GM19025 (cell line): ENCODE results near the gene TTC32.

Source experiments
- ATAC-seq: cut with Tn5 transposase; IDR thresholded peaks from one replicate; pipeline ENCODE4 v1.9.1; 2021; ENCODE audit warnings: mild to moderate bottlenecking, low read depth, moderate library complexity; ENCODE audit not compliant: unreplicated experiment

Gene TTC32

DNA sequence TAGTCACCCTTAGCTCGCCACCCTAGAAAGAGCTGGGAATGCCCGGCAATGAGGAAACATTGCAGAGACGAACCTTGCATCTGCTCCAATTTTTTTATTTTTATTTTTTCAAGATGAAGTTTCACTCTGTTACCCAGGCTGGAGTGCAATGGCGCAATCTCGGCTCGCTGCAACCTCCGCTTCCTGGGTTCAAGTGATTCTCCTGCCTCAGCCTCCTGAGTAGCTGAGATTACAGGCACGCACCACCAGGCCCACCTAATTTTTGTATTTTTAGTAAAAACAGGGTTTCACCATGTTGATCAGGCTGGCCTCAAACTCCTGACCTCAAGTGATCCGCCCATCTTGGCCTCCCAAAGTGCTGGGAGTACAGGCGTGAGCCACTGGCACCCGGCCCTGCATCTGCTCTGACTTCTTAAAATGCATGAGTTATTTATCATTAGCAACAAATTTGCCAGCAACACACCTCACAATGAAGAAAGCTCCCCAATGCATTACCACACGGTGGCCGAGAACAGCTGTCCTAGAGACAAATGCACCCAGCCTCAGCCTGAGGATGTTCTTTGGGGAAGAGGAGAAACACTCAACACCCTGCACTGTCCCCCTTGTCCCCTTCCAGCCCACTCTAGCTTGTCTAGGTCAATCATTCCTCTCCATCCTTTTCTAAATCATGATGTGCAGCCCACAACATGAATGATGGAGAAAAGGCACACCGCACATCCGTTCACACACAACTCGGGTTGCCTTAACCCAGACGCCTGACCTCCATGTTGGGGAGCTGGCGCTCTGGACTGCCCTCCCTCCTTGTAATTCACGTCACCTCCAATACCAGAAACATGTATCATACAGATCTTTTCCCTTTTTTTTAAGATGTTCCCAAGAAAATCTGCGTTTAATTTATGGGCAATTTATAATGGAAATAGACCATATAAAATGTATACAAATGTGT is 46.9 kb downstream of the TTC32 start:
- ATAC-seq = no peak

DNA sequence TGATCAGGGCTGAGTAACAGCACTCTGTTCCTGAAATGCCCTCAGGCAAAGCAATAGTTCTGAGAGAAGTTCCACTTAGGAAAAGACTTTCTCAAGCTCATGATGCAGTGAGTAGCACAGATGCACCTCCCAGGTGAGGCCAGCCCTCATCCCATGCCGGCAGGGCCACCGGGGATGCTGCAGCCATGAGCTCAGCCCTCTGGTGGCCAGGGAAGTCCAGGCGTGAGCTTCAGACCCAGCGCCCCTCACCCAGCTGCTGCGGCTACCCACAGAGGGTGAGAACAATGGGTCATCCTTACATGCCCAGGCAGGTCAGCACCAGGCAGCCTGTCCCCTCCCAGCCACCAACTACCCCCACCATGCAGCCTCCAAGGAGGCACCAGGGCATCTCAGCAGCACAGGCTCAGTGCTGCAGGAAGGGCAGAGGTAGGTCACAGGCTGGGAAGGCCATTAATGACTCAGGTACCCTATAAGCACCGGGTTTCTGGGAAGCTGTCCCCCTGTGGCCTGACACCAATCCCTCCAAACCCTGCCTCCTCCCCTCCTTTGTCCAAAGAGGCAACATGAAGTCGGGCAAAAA is 50.6 kb downstream of the TTC32 start:
- no peak for ATAC-seq

DNA sequence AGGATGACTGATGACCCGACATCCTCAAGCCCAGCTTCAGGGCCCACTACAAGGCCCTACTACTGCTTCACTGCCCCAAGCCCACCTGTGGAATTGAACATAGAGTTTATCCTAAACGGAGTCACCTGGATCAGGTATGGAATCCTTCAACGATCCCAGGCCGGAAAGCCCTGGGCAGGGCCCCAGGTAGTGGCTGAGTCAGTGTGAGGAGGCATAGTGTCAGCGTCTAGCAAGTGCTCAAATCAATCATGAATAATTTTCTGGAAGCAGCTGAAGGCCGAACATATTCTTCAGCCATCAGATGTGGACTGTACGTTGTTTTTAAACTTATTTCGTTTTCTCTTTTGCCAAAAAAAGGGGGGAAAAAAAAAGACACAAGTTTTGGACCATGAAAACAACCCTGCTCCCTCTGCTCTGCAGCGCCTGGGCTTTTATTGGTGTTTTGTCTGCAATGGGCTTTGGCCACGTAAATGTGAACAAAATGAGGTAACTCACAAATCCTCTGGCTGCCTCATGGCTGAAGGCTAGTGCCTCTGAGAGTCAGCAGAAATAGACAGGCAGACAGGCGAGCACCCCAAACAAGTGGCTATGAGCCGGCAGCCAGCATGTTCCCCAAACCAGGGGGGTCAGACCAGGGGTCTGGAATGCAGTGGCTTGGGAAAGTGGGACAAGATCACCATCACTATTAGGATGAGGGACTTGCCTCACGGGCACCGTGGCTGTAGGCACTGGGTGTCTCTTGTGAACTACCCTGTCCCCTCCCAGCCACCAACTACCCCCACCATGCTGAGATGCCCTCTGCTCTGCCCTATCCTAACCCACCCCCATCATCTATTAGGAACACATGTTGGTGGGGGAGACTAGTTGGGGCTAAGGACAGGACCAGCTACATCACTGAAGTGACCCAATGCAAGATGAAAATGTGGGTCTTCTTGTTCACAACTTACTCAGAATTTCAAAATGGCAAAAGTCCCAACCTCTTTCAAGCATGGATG is 51.4 kb downstream of the TTC32 start:
- no peak for ATAC-seq

DNA sequence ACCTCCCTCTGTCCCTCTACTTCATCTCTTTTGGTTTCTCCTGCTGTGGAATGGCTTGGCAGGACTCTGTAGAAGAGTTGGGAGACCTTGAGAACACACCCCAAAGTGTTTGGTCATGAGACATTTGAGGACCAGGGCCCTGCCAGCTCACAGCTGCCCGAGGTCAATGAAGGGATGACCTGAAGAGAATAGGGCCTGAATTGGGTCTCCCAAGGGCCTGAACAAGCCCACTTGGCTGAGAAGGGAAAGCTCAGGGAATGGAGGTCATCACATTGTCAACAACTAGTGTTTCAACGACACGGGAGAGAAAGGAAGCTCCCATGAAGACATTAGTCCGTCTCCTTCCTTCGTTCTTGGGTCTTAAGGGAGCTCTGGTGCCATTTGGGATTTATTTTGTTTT is 52.8 kb downstream of the TTC32 start:
- no peak for ATAC-seq

DNA sequence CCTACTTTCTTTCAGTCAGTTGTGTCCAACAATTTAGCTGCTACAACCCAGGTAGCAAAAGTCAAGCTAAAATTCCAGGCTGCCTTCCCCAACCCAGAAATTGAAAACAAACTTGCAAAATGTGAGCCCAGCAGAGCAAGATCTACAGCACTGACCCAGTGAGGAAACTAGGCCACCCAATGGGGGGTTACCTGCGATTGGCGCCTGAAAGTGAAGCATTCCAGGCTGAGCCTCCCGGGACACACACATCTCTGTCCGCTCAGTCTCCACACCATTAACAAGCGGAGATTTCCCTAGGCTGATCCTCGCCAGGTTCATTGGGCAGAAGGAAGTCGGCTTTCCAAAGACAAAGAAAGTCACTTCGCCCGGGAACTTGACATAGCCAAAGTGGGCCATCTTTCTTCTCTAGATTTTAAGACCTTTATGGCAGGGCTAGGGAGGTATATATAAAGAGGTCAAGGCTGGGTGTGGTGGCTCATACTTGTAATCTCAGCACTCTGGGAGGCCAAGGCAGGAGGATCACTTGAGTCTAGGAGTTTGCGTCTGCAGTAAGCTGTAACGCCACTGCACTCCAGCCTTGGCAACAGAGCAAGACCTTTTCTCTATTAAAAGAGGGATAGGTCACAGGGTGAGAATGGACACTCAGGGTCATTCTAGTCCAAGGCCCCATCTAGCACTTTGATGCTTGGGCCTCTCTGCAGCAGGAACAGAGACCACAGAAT is 53.6 kb downstream of the TTC32 start:
- ATAC-seq = no peak

DNA sequence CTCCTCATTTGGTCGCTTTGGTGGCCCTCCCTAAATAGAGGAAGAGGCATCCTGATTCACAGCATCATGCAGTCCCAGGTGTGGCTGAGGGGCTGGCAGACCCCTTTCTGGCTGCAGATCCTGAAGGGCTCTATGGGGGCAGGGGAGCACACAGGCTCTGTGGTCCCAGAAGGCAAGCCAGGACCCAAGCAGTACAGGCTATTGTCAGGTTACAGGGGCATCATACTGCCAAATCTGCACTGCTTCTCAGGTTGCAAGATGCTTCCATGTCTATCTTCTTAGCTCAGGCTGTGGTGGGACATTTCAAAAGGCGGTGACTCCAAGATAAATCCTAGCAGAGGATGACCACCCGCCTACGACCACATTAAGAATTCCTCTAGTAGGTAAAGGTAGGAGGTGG is 54.3 kb downstream of the TTC32 start:
- no peak for ATAC-seq
